ENCODE results near the gene NRXN3.

The NRXN3 gene

GRCh38 chr14:78324353-78324752 lies 154.2 kb downstream of the NRXN3 start:
- DNase-seq (ENCODE audit: low read depth) = no peak

- DNase-seq (ENCODE audit: low read depth) = no peak
These were observed 155.7 kb downstream of the NRXN3 start for GRCh38 chr14:78325911-78326310.

DNA sequence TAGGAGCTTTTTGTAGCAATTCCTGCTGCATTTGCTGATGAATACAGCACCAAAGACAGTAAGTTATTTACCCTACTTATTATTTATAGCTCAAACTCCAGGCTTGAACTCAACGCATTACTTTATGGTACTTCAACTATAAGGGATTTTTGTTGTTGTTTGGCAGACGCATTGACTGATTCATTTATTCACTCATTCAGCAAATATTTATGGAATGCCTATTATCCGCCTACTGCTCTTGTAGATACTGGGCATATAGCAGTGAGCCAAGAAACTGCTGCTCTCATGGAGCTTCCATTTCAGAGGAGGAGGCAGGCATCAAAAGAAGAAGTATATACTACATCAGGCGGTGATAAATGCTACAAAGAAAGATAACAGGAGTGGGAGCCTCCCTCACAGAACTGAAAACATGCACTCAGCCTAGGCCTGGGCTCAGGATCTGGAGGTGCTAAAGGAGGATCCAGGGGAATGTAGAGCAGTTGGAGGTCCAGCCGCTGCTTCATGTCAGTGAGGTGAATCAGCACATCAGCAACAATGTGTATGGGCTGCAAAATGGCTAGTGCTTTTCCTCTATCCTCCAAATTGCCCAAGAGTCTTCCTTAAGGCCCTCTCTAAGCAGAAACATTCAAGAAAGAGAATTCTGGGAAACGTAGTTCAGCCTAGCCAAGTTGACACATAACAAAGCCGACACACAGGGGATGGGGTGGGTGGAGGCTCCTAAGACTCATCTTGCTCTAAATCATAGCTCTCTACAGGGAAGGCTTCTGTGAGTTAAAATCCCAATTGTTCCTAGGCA lies 157.5 kb downstream of the NRXN3 start:
- DNase-seq (ENCODE audit: low read depth) = no peak

DNA sequence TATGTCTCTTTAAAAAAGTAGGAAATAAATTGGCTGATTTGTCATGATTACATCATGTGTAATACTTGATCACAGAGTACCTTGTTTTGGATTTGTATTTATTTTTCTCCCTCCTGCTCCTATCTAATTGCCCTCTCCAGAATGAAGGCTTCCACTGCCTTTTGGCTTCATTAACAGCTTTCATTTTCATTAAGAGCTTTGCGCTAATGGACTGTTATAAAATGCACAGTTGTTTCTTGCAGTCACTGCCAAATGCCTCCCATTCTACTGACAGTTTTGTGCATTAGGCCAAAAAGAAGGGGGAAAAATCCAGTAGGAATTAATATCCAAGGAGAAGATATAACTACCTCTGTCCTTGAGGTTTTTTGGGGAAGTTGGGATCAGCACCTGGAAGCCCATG lies 159.2 kb downstream of the NRXN3 start:
- DNase-seq (ENCODE audit: low read depth) = no peak

DNA sequence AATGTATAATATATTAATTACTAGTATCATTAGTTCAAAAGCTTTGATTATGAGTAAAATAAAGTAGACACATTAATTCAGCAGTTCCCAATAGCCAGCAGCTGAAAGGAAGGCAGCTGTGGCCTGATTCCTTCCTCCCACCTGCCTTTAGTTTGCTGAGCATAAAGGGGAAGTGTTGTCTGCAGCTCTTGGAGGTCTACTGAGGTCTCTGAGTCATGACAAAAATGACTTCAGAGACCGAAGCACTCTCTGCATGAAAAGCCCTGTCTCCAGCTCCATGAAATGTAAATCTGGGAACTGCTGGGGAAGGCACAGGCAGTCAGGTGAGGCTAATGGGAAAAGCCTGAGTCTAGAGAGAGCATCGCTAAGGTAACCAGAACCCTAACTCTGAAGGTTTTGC lies 165.4 kb downstream of the NRXN3 start:
- no peak for DNase-seq (ENCODE audit: low read depth)

DNA sequence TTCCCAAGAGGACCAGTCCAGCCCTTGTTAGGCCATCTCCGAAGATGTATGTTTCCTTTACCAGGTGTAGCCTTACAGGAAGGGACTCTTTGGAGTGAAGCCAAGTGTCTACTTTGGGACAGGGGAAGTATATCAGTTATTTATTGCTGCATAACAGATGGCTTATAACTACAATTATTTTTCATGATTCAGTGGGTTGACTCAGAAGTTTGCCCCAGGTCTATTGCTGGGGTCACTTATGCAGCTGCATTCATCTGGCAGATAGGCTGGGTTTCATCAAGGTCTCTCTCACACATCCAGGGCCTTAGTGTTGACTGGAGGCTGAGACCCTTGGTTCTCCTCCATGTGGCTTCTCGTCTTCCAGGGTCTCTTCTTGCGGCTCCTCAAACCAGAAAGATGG lies 170.1 kb downstream of the NRXN3 start:
- no peak for DNase-seq (ENCODE audit: low read depth)

DNA sequence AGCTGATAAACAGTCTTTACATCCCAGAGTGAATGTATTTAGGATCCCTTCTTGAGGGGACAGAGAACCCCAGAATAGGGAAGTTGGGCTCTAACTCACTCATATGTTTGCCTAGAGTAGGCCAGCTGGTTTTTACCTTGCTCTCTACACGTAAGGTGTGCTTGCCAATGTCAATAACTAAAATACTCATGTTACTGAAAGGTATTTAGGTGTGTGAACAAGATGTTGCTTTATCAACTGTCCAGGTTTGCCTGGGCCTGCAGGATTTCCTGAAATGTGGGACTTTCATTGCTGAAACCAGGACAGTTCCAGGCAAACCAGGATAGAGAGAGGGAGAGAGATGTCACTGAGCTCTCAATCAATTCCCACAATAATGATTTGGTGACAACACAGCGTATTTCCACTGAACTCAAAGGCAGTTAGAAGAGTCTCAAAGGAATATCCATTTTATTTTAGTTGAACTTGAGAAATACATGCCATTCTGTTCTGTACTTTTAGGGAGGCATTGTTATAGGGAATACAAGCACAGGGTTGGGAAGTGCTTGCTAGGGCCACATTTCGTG lies 171.7 kb downstream of the NRXN3 start:
- no peak for DNase-seq (ENCODE audit: low read depth)

GRCh38 chr14:78342879-78343278 lies 172.7 kb downstream of the NRXN3 start:
- DNase-seq (ENCODE audit: low read depth) = no peak

- DNase-seq (ENCODE audit: low read depth) = no peak
These were observed 174.1 kb downstream of the NRXN3 start for GRCh38 chr14:78344290-78344689.

DNA sequence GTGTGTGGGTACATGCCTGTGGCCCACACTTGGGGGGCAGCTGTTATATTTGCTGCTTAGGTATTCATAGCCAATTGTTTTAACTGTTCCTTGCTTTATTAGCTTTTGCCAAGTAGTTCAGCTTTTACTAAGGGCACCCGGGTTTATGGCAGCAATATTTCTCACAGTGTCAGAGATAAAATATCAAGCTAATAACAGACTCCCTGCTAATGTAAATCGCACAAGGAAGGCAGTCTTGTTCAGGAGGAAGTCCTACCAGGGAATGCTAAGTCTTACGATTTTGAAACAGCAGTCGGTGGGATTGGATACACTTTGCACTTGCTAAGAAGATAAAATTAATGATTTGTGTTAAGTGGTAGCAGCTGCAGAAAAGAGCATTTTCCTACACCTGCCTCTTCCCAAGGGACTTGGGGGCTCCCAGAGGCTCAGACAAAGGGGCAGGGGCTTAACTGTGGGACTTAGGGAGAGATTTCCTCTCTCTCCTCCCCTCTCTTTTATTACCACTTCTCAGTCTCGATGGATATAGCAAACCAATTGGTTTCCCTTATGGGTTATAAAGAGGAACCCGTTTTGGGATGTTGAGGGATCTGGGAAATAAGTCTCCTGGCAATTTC lies 175.1 kb downstream of the NRXN3 start:
- no peak for DNase-seq (ENCODE audit: low read depth)

DNA sequence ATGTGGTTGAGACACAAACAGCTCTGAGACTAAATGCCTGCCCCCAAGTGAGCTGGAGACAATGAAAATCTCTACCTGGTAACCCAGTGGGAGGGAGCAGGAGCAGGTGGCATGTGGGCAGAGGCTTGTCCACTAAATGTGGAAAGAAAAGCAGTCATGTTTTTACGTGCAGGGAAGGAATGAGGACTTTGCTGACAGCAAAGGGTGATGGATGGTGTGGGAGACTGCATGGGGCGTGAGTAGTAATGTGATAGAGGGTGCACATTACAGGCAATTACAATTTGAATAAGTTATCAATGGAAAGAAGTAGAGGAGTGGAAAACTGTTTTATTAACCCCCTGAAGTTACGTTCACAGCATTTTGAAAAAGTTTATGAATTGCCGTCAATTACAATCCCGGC lies 176.6 kb downstream of the NRXN3 start:
- DNase-seq (ENCODE audit: low read depth) = no peak

- DNase-seq (ENCODE audit: low read depth) = no peak
These were observed 184.9 kb downstream of the NRXN3 start for GRCh38 chr14:78355109-78355508.

DNA sequence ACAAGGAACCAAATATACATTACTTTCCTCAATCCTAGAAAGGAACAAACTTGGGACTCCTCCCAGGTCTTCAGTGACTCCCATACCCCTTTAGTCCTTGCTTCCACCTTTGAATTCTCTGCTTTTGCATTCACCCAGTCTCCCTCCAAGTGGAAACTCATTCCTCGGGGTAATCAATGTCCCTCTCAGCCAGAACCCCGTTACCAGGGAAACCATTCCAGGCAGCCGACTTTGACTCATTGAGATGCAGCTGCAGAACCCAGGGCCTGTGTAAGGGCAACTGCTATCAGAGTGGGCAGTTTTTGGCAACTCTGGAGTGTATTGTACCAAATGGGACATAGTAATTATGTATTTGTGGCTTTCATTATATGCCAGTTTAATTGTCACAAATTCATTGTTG lies 186.2 kb downstream of the NRXN3 start:
- DNase-seq (ENCODE audit: low read depth) = no peak

GRCh38 chr14:78358591-78358990 lies 188.4 kb downstream of the NRXN3 start:
- no peak for DNase-seq (ENCODE audit: low read depth)

- DNase-seq (ENCODE audit: low read depth) = no peak
These were observed 189.4 kb downstream of the NRXN3 start for GRCh38 chr14:78359581-78359980.

- no peak for DNase-seq (ENCODE audit: low read depth)
These were observed 192.8 kb downstream of the NRXN3 start for GRCh38 chr14:78363008-78363407.

- no peak for DNase-seq (ENCODE audit: low read depth)
These were observed 197.2 kb downstream of the NRXN3 start for GRCh38 chr14:78367355-78367754.

DNA sequence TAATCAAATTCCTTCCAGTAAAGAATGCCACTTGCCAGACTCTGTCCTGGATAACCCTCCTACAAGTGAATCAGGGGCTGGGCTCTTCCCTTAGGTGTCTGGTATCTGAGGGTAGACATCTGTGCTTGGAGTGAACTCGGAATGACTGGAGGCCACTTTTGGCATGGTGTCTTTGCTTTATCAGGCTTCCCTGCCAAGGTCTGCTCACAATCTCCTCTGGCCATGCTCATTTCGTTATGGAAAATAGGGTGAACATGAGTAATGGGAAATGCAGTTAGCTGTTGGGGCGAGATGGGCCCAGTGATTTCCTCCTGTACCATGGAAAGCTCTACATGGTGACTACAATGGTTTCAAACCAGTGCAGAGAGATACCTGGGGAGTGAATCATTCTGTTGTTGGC lies 212.9 kb downstream of the NRXN3 start:
- no peak for DNase-seq (ENCODE audit: low read depth)

DNA sequence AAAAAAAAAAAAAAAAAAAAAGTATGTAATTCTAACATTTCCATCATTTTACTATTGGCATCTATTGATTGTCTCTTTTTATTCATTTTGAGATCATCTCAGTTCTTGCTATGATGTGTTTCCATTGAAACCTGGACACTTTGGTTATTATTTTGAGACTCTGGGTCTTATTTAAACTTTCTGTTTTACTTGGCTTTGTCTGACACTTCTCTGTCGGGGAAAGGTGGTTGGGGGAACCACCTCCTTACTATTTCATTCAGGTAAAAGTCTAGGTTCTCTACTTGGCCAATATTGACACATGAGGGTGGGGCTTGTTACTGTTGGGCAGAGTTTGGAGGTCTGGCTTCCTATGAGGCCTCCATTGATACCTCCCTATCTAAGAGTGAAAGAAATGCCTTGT lies 228.0 kb downstream of the NRXN3 start:
- DNase-seq (ENCODE audit: low read depth) = no peak

DNA sequence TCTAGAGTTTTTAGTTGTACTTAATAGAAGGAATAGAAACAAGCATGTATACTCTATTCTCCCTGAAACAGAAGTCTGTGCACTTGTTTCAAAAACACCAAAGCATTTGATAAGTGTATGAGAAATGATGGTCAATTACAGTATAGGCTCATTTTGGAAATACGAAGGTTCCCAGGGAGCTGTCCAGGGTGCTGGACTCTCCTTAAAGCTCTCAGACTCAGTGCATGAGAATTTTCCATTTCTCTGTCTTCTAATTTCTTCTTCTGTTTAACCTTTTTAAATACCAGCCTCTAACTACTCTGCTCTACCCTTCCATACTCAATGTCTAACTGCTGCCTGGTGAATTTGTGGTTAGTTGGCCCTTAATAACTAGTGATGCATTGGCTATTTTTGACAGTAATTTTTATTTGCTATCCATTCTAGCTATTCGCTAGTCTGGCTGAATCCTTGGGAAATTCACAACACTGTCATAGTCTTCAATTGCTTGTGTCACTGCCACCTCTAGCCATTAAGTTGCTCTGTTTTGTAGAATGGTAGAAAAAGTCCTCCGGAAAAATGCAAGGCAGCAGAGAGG lies 229.2 kb downstream of the NRXN3 start:
- peak; percentile 10 for DNase-seq (ENCODE audit: low read depth)

GRCh38 chr14:78401866-78402265 lies 231.7 kb downstream of the NRXN3 start:
- peak; percentile 3 for DNase-seq (ENCODE audit: low read depth)

DNA sequence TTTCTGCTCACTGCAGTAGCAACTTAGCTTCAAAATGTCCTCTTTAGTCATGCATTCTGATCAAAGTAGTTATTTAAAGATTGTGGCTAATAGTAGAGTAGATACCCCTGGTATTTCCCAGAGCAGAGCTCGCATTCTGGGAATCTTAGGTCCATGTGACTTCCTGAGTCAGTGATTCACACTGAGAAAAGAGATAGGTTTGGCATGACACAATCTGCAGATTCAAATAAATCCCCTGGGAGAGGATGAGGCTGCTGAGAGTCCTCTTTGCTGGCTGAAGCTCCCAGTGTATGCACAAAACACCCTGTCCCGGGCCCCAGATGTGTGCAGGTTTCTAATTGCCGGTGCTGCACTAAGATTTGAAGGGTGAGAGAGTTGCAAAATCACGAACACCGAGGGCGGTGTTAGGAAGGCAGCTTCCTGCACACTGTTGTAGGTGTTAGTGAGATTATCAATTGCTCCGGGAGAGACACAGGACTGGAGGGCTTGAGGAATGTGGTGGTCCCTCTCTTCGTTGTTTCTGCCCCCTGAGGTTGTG lies 233.2 kb downstream of the NRXN3 start:
- peak; percentile 33 for DNase-seq (ENCODE audit: low read depth)
